WTC11 (cell line): ENCODE data around the gene AKT3. TPM values are rescaled to one million over a fixed set of nuclear protein-coding genes. Genes with fewer than 3 reads are reported as not detected.

Experiments
- ATAC-seq: fragments of 200-7000 bp; cut with Tn5 transposase; 2 replicates; pipeline ENCODE4 v1.10.0; 2021; ENCODE audit warnings: mild to moderate bottlenecking, moderate library complexity
- CTCF ChIA-PET: fragments of 300-600 bp; sonication (Branson Sonifier 250); formaldehyde crosslinking; loops from one replicate; lab custom pipeline; 2021; ENCODE audit warnings: antibody characterized with exemption; lab: Charles Lee
- POLR2A ChIA-PET: fragments of 350-600 bp; sonication (Branson Sonifier 250); formaldehyde crosslinking; loops from one replicate; lab custom pipeline; 2021; ENCODE audit warnings: antibody characterized with exemption; lab: Charles Lee
- DNase-seq: peaks from one replicate; pipeline ENCODE4 v3.0.0; 2021; ENCODE audit warnings: low spot score
- H3K27ac Mint-ChIP-seq: 2 replicates; pipeline ENCODE4 v1.8.0; 2021; ENCODE audit warnings: mixed read lengths
- H3K27me3 Mint-ChIP-seq: 2 replicates; pipeline ENCODE4 v1.8.0; 2021; ENCODE audit warnings: low read depth, mild to moderate bottlenecking, moderate library complexity, mixed read lengths
- H3K36me3 Mint-ChIP-seq: 2 replicates; pipeline ENCODE4 v1.8.0; 2021; ENCODE audit warnings: mixed read lengths
- H3K4me1 Mint-ChIP-seq: 2 replicates; pipeline ENCODE4 v1.8.0; 2022; ENCODE audit warnings: mixed read lengths
- H3K4me3 Mint-ChIP-seq: 2 replicates; pipeline ENCODE4 v1.8.0; 2021; ENCODE audit warnings: mild to moderate bottlenecking, moderate library complexity, mixed read lengths
- H3K9me3 Mint-ChIP-seq: 2 replicates; pipeline ENCODE4 v1.8.0; 2021; ENCODE audit warnings: mixed read lengths
- ATF2 ChIP-seq: sonication (generic); formaldehyde crosslinking; IDR thresholded peaks from 2 replicates; pipeline ENCODE4 v1.8.1; 2022; ENCODE audit warnings: low read depth, missing genetic modification reagents, borderline replicate concordance
- CREB1 ChIP-seq: sonication (generic); formaldehyde crosslinking; IDR thresholded peaks from 2 replicates; pipeline ENCODE4 v1.8.0; 2023; ENCODE audit warnings: mild to moderate bottlenecking, missing genetic modification reagents
- FOXK1 ChIP-seq: sonication (generic); formaldehyde crosslinking; IDR thresholded peaks from 2 replicates; pipeline ENCODE4 v1.8.0; 2022; ENCODE audit warnings: mild to moderate bottlenecking, moderate library complexity, missing genetic modification reagents
- GRHL2 ChIP-seq: fragments of 250-450 bp; sonication (Bioruptor Pico); IDR thresholded peaks from 2 replicates; pipeline ENCODE4 v1.8.0; 2022; ENCODE audit warnings: mild to moderate bottlenecking, moderate library complexity; ENCODE audit not compliant: insufficient replicate concordance, severe bottlenecking
- GTF2I ChIP-seq: fragments of 250-450 bp; sonication (Bioruptor Pico); conservative IDR thresholded peaks from 2 replicates; pipeline ENCODE4 v1.4.0; 2021; ENCODE audit warnings: mild to moderate bottlenecking
- MLX ChIP-seq: sonication (generic); formaldehyde crosslinking; IDR thresholded peaks from 2 replicates; pipeline ENCODE4 v1.8.1; 2023; ENCODE audit warnings: mild to moderate bottlenecking, missing genetic modification reagents, moderate library complexity
- MYBL2 ChIP-seq: sonication (generic); formaldehyde crosslinking; IDR thresholded peaks from 2 replicates; pipeline ENCODE4 v1.8.1; 2023; ENCODE audit warnings: mild to moderate bottlenecking, moderate library complexity, missing genetic modification reagents
- PRRX2 ChIP-seq: fragments of 250-450 bp; sonication (Bioruptor Pico); IDR thresholded peaks from 2 replicates; pipeline ENCODE4 v1.8.0; 2021; ENCODE audit warnings: mild to moderate bottlenecking
- RELA ChIP-seq: sonication (generic); formaldehyde crosslinking; IDR thresholded peaks from 2 replicates; pipeline ENCODE4 v1.8.1; 2022; ENCODE audit warnings: missing genetic modification reagents, mild to moderate bottlenecking, borderline replicate concordance
- SOX15 ChIP-seq: fragments of 250-450 bp; sonication (Bioruptor Pico); IDR thresholded peaks from 2 replicates; pipeline ENCODE4 v1.9.0; 2021; ENCODE audit warnings: mild to moderate bottlenecking
- TEAD4 ChIP-seq: sonication (generic); formaldehyde crosslinking; IDR thresholded peaks from 2 replicates; pipeline ENCODE4 v1.8.0; 2022; ENCODE audit warnings: mild to moderate bottlenecking, missing genetic modification reagents
- ZNF317 ChIP-seq: sonication (generic); formaldehyde crosslinking; IDR thresholded peaks from 2 replicates; pipeline ENCODE4 v1.8.1; 2023; ENCODE audit warnings: low read depth, mild to moderate bottlenecking, moderate library complexity, missing genetic modification reagents, borderline replicate concordance
- ZNF425 ChIP-seq: fragments of 250-450 bp; sonication (Bioruptor Pico); conservative IDR thresholded peaks from 2 replicates; pipeline ENCODE4 v1.9.0; 2021; ENCODE audit warnings: mild to moderate bottlenecking
- ZNF512 ChIP-seq: sonication (generic); formaldehyde crosslinking; IDR thresholded peaks from 2 replicates; pipeline ENCODE4 v1.8.1; 2022; ENCODE audit warnings: missing genetic modification reagents, borderline replicate concordance
- ZSCAN18 ChIP-seq: fragments of 250-450 bp; sonication (Bioruptor Pico); IDR thresholded peaks from 2 replicates; pipeline ENCODE4 v2.1.2; 2022; ENCODE audit warnings: mild to moderate bottlenecking, moderate library complexity
- total RNA-seq: library from RNA; stranded (reverse); gene quantifications from 3 replicates; pipeline ENCODE4 v1.2.3, GENCODE V29; 2021
- TF ChIP-seq, protein P1 (sequence below): sonication (generic); formaldehyde crosslinking; IDR thresholded peaks from 2 replicates; pipeline ENCODE4 v1.8.1; 2023; ENCODE audit warnings: mild to moderate bottlenecking, missing genetic modification reagents
- TF ChIP-seq, protein P2 (sequence below): sonication (generic); formaldehyde crosslinking; IDR thresholded peaks from 2 replicates; pipeline ENCODE4 v1.8.1; 2023; ENCODE audit warnings: mild to moderate bottlenecking, moderate library complexity, missing genetic modification reagents
- TF ChIP-seq, protein P3 (sequence below): fragments of 250-450 bp; sonication (Bioruptor Pico); IDR thresholded peaks from 2 replicates; pipeline ENCODE4 v1.9.0; 2021; ENCODE audit warnings: mild to moderate bottlenecking

The AKT3 gene
- total RNA-seq, 1 experiment from 2014 or later, result 38.5 TPM

GRCh38 chr1:243481101-243481500, 368.9 kb downstream of the AKT3 start (continued):
- TF ChIP-seq ZNF425 (CRISPR knock-in tag), result no peak

DNA sequence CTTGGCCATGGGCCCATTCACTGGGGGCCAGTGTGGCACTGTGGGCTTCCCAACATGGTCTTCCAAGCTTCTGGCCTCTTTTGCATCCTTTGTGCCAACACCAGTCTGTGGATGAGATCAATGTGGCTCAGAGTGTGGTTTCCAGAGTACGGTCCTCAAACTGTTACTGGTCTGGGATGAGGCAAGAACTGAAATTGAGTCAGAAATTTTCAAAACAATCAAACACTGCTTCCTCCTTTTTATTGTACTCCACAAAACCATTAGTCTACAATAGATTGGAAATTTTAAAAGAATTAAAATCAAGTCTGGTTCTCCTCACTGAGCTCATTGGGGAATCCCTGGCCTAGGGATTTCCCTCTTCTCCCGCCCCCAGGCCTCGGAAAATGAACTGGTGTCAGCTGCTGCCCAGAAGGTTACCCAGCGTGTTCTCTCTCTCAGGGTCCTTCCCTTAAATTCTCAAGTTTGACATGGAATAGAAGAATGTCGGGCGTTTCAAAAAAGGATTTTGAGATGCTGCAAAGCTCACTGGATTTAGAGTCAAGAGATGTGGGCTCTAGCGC, 372.2 kb downstream of the AKT3 start:
- POLR2A ChIA-PET, result no interaction called here
- Mint-ChIP-seq H3K4me3 (no peak overlapping the region), H3K4me1 (peaks cover 53% of the 10 kb centered on the region), H3K36me3 (peaks cover 7% of the 10 kb centered on the region), H3K27me3 (peaks cover 2% of the 10 kb centered on the region; the same call in 1 of the 2 replicates), H3K27ac (no peak overlapping the region), H3K9me3 (peaks cover 7% of the 10 kb centered on the region)
- CTCF ChIA-PET, result interaction anchor here (2.4 kb wide), 1 partner anchor 13 kb away, joined by 20 read pairs; no protein-coding TSS in a partner anchor
- ATAC-seq (no peak), DNase-seq (no peak)
- TF ChIP-seq ZNF512 (CRISPR knock-in tag), result no peak
- no peak for TF ChIP-seq PRRX2 (CRISPR knock-in tag)
- TF ChIP-seq, protein P1, sequence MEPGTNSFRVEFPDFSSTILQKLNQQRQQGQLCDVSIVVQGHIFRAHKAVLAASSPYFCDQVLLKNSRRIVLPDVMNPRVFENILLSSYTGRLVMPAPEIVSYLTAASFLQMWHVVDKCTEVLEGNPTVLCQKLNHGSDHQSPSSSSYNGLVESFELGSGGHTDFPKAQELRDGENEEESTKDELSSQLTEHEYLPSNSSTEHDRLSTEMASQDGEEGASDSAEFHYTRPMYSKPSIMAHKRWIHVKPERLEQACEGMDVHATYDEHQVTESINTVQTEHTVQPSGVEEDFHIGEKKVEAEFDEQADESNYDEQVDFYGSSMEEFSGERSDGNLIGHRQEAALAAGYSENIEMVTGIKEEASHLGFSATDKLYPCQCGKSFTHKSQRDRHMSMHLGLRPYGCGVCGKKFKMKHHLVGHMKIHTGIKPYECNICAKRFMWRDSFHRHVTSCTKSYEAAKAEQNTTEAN (CRISPR knock-in tag), result no peak
- no peak for TF ChIP-seq FOXK1 (CRISPR knock-in tag)
- TF ChIP-seq, protein P2, sequence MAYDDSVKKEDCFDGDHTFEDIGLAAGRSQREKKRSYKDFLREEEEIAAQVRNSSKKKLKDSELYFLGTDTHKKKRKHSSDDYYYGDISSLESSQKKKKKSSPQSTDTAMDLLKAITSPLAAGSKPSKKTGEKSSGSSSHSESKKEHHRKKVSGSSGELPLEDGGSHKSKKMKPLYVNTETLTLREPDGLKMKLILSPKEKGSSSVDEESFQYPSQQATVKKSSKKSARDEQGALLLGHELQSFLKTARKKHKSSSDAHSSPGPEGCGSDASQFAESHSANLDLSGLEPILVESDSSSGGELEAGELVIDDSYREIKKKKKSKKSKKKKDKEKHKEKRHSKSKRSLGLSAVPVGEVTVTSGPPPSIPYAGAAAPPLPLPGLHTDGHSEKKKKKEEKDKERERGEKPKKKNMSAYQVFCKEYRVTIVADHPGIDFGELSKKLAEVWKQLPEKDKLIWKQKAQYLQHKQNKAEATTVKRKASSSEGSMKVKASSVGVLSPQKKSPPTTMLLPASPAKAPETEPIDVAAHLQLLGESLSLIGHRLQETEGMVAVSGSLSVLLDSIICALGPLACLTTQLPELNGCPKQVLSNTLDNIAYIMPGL, result no peak
- TF ChIP-seq RELA (CRISPR knock-in tag), result no peak
- TF ChIP-seq TEAD4 (CRISPR knock-in tag), result no peak
- no peak for TF ChIP-seq ZSCAN18
- TF ChIP-seq, protein P3, sequence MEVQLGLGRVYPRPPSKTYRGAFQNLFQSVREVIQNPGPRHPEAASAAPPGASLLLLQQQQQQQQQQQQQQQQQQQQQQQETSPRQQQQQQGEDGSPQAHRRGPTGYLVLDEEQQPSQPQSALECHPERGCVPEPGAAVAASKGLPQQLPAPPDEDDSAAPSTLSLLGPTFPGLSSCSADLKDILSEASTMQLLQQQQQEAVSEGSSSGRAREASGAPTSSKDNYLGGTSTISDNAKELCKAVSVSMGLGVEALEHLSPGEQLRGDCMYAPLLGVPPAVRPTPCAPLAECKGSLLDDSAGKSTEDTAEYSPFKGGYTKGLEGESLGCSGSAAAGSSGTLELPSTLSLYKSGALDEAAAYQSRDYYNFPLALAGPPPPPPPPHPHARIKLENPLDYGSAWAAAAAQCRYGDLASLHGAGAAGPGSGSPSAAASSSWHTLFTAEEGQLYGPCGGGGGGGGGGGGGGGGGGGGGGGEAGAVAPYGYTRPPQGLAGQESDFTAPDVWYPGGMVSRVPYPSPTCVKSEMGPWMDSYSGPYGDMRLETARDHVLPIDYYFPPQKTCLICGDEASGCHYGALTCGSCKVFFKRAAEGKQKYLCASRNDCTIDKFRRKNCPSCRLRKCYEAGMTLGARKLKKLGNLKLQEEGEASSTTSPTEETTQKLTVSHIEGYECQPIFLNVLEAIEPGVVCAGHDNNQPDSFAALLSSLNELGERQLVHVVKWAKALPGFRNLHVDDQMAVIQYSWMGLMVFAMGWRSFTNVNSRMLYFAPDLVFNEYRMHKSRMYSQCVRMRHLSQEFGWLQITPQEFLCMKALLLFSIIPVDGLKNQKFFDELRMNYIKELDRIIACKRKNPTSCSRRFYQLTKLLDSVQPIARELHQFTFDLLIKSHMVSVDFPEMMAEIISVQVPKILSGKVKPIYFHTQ, result no peak
- no peak for TF ChIP-seq ZNF317
- TF ChIP-seq SOX15, result no peak
- TF ChIP-seq MLX, result no peak
- no peak for TF ChIP-seq ATF2 (CRISPR knock-in tag)
- no peak for TF ChIP-seq CREB1
- no peak for TF ChIP-seq MYBL2 (CRISPR knock-in tag)
- no peak for TF ChIP-seq GRHL2 (CRISPR knock-in tag)
- no peak for TF ChIP-seq GTF2I (CRISPR knock-in tag)
